K562 treated with DMSO at 1 percent for 24 hours (cell line): Measurements from ENCODE around the gene DBET. TPM values are rescaled to one million over a fixed set of nuclear protein-coding genes. Genes with fewer than 3 reads are reported as not detected.

ENCODE experiments used
- total RNA-seq: library from RNA; unstranded; fragments of 300-600 nt; gene quantifications from 2 replicates; pipeline ENCODE4 v1.2.3, GENCODE V29; 2022; ENCODE audit warnings: low read depth; ENCODE audit not compliant: insufficient read depth

The DBET gene
- not detected in 2 replicates for total RNA-seq

GRCh38 chr4:190064342-190064741 is at the start of gene DBET:
DBET (plus strand) TSS chr4:190064502.

DNA sequence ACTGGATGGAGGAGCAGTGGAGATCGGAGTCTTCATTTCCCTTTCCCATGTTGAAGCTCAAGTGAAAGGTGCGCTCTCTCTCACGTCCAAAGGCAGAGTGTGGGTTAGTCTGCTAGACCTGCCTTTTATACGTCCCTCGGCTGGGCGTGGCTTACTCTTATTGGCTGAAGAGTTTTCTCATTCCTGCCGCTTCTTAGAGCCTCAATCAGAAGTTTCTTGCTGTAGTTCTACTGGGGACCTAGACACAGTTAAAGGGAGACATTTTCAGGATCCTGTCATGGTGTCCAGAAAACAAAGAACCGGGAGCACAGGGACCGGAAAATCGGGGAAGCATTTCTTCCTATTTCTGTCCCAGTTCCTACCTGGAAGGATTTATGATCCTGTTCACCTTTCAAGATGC is 37.1 kb upstream of the DBET start, which contains the start of gene FRG2:
TSS of gene FRG2 (minus strand) at position 101 of the 400 bp plus-strand sequence. CDS start at position 49, 52 bp downstream.

Other genes with a start within 250 kb of the DBET start
- gene FRG1, start 123.6 kb upstream of the DBET start, total RNA-seq: 44.6 and 46.6 TPM in 2 replicates
- 0.72 and 1.1 TPM in 2 replicates for gene FRG2, start 37.2 kb upstream of the DBET start, total RNA-seq
- not detected in 2 replicates for gene DUX4, start 109.3 kb downstream of the DBET start, total RNA-seq